GM21390 (cell line): ENCODE results near the gene RIC1.
"Not testable (repeated sequence)": the region's sequence is repeated elsewhere in the genome, so short reads cannot be mapped to it uniquely, and the experiment has no call there.

ENCODE experiments used
- ATAC-seq: cut with Tn5 transposase; IDR thresholded peaks from one replicate; pipeline ENCODE4 v1.9.1; 2021; ENCODE audit not compliant: unreplicated experiment

The RIC1 gene

GRCh38 chr9:5720151-5720550 lies 91.2 kb downstream of the RIC1 start:
- ATAC-seq, result no peak

DNA sequence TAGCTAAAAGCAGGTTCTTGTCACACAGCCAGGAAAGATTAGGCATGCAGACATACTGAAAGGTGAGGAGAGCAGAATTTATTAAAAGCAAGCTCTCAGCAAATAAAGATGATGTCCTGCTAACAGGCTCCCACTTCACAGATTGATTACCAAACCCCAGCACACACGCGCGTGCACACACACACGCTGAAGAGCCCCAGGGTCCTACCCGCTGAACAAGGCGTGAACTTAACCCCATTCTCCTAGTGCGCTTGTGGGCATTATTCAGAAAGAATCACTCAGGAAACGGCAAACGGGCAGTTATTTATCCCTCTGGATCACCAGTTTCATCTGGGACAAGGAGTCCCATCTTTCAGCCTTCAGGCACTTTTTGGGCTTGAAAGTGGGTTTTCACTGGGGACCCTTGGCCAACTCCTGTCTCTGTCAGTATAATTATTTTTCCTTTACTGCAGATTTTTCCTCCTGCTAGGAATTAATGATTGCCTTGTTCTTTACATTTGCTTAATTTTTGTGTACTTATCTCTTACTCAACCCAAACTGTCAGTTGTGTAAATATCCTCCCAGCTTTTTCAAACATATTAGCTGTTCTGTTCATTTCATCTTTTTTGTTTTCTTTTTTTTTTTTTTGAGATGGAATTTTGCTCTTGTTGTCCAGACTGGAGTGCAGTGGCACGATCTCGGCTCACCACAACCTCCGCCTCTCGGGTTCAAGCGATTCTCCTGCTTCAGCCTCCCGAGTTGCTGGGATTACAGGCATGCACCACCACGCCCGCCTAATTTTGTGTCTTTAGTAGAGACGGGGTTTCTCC lies 92.6 kb downstream of the RIC1 start:
- ATAC-seq, result no peak

GRCh38 chr9:5722679-5723078 lies 93.8 kb downstream of the RIC1 start:
- ATAC-seq, result not testable (repeated sequence)

GRCh38 chr9:5735072-5735471 lies 106.2 kb downstream of the RIC1 start:
- no peak for ATAC-seq

DNA sequence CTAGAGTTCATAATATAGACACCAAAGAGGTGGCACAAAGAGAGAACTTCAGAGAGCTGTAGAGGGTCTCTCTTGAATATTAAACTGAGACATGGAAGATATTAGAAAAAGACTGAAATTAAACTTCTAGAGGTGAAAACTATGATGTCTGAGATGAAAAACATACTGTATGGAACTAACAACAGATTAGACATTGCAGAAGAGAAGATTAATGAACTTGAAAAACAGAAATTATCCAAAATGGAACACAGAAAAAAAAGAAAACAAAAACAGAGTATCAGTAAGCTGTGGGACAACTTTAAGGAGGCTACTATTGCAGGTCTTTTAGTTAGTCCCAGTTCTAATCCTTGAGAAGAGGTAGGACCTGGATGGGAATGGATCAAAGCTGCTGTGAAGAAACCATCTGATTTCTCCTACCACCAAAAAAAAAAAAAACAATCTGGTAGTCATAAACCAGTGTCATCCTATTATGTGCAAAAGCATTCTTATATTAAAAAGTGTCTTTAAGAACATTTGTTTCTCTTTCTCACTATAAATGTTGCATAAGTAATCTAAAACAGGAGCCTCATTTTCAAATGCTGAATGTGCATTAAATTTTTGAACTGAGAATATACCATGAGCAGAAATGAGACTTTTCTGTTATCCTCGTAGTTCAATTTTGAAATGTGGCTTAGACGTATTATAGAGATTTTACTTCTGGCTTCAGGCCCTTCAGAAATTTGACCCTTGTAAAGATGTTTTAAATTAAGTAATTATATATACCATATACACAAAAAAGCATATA lies 107.8 kb downstream of the RIC1 start:
- no peak for ATAC-seq

DNA sequence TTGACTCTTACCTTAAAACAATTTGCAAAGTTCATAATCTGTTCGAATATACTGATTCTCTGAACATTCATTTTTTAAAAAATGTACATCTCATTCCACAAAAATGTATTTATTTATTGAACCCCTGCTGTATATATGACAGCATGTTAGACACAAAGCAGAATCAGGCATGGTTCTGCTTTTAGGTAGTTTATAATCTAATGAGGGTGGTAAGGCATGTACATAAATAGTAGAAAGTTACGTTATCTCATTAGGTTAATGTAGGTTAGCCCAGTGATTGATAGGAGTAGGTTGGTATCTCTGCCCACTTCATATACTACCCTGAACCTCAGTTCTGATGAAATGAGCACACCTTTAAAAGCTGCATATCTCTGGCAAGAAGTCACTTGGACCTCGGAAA lies 114.2 kb downstream of the RIC1 start:
- no peak for ATAC-seq

DNA sequence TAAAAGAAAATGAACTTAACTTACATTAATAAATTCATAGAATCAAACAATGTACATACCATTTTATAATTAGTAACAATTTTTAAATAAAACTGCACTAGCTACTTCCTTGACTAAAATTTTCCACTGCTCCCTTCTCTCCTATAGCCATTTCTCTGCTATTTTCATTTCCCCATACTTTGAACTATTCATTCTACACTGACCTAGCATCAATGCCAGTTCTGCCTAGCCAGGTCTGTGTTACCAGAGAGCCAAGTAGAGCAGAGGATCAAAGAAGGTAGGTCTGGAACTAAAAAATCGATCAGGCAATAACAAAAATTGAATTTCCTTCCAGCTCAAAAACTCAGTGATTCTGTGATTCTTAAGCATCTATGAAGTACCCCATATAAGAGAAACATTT lies 119.5 kb downstream of the RIC1 start:
- ATAC-seq, result no peak

DNA sequence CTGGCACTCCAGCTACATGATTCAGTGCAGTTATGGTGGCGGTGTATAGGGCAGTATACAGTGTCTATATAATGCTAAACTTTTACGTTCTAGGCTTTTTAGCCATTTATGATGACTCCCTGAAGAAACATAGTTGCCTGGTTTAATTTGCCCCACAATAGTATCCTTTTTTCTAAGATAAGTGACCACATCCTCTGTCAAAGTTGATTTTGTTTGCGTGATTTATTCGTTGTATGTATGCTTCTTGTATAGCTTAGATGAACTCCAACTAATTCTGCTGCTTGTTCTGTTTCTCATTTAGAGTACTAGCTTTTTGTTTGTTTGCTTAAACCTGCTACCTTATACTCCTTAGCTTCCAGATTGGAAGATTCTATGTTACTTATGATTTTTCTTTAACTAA lies 120.4 kb downstream of the RIC1 start:
- ATAC-seq, result no peak

GRCh38 chr9:5750569-5750968 lies 121.7 kb downstream of the RIC1 start:
- ATAC-seq, result no peak

DNA sequence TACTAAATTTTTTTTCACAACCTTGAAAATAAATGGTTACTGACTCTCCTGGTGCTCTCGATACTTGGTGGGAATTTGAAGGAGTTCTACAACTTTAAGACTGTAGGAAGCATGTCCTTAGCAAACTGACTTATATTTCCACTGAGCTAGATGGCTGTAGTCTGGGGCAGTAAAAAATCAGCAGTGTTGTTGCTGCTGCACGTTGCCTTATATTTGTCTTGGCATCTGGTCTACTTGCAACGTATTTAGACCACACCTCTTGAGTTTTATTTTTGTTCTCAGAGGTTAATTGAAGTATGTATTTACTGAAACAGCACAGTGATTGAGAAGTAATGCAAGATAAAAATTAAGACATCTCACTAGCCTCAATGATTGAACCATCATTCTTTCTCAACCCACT lies 127.7 kb downstream of the RIC1 start:
- no peak for ATAC-seq

DNA sequence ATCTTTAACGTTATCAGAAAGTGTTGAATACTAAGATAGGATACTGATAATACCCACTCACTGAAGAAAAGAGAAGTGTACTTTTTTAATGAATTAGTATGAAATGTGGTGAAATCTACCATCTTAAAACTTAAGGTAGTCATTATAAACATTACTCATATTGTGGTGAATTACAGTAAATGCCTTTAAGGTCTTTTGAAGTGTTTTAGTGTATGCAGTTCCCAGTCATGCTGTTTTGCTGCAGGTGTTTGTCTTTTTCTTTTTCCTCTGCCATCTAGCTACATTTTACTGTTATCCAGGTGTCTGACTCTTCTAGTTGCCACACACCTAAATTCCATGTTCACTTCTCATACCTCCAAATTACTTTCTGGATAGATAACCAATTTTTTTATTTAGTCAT lies 131.4 kb downstream of the RIC1 start:
- no peak for ATAC-seq

DNA sequence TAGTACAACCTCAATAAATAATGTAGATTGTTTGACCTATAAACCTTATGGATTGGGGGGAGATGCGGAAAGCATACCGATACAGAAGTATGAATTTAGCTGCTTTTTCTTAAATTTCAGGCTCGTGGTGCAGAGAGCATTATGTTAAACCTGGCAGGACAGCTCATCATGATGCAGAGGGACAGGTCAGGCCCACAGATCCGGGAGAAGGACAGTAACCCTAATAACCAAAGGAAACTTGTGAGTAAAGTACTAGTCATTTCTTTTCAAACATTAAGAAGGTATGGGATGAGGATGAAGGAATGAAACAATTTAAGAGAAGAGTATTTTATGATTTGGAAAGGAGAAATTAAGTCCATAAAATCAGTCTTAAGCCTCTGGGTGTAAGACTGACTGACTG lies 133.5 kb downstream of the RIC1 start:
- no peak for ATAC-seq

DNA sequence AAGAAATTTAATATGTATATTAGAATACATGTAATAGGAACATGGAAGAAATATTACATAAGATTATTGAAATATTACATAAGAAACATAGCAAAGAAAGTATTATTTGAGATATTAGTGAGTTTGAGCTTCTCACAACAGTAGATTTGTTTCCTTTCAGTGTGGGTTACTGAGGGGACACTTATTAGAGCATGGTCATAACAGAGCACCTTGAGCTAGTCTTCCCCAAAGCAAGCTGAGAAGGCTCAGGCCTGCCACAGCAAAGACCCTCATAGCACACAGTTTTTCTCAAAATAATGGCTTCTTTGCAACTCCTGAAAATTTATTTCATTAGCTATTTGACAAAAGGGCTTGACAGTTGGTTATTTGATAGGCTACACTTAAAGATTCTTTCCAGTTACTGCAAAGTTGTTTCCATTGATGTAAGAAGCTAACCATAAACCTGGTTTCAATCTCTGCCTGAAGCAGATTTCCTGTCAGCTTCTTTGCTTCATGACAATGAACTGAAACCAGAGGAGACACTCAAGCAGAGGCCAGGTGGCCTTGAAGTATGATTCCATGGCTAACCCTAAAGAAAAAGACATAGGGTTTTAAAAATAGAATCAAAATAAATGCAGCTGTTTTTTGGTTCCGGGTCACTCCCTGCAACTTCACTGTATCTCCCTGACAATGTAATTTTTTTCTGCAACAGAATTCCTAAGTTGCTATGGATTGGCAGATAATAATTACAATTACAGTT lies 135.4 kb downstream of the RIC1 start:
- ATAC-seq, result peak; percentile 79

- ATAC-seq, result peak; percentile 67
Observed at GRCh38 chr9:5767968-5768932, 139.3 kb downstream of the RIC1 start.

- no peak for ATAC-seq
Observed at GRCh38 chr9:5773324-5773999, 144.6 kb downstream of the RIC1 start.

DNA sequence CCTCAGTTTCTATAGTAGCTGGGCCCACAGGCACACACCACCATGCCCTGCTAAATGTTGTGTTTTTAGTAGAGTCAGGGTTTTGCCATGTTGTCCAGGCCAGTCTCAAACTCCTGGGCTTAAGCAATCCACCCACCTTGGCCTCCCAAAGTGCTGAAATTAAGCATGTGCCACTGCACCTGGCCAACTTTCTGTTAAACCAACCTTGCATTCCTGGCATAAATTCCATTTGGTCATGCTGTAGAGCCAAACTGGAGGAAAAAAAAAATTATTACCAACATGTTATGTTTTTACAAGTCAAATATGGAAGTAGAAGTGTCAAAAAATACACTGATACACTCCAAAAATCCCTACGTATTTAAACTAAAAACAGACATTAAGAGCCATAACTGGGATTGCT lies 149.9 kb downstream of the RIC1 start:
- ATAC-seq, result no peak

DNA sequence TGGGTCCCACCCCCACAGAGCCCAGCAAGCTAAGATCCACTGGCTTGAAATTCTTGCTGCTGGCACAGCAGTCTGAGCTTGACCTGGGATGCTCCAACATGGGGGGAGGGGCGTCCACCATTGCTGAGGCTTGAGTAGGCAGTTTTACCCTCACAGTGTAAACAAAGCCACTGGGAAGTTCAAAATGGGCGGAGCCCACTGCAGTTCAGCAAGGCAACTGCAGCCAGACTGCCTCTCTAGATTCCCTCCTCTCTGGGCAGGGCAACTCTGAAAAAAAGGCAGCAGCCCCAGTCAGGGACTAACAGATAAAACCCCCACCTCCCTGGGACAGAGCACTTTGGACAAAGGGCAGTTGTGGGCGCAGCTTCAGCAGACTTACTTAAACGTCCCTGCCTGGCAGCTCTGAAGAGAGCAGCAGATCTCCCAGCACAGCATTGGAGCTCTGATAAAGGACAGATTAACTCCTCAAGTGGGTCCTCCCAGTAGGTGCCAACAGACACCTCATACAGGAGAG lies 150.9 kb downstream of the RIC1 start:
- not testable (repeated sequence) for ATAC-seq

- not testable (repeated sequence) for ATAC-seq
Observed at GRCh38 chr9:5783420-5783819, 154.5 kb downstream of the RIC1 start.

DNA sequence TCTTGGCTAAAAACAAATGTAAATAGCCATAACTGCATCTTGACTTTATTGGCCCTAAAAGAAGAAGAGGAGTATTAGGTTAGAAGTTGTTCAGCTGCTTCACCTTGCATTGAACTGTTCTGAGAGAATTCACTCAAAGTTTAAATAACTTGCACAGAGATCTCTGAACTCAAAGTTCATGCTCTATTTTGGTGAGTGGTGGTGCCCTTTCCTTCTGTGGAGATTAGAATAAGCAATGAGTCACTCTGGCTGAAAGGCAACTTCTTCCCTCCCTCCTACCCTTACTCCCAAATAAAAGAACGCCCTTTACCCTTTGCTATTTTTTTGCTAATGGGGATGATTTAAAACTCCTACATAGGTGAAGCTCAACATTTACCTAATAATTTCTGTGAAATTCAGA lies 155.1 kb downstream of the RIC1 start:
- no peak for ATAC-seq
